ENCODE measurements around the gene EGFR.

EGFR gene

DNA sequence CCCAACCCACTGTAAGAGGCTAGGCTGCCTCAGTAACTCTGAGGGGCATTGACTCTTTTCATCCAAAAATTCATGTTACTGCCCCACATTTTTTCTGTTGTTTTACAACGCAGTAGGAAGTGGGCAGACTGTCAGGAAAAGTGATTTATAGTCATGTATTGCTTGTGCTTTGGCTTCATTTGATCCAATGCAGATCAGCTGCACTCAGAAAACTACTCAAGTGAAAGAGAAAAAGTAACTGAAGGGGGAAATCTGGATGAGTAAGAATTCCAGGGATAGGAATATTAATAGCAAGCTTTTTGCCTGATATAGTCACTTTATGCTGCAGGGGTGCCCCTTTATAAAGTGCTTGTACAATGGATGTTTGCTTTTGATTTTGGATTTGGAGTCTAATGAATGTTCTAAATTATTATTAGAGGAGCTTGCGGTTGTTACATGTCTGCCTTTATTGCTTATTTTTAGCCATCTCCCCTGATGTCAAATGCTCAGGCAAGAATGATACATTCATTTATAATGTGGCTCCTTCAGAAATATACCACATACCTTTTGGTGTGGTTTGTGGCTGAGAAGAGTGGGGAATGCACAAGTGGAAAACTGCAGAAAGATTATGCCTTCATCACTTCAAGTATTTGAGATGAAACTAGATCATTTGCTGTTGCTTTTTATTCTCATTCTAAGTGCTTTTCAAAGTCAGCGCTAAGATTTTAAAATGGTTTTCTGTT lies 86.1 kb downstream of the EGFR start:
- ChIA-PET CTCF (interaction anchor here (0.8 to 2.4 kb wide), 4 partner anchors 22 to 150 kb away, joined by 3 to 8 read pairs (median 4); no protein-coding TSS in a partner anchor), POLR2A (interaction anchor here (0.6 to 0.8 kb wide), 2 partner anchors 18 to 434 kb away, joined by 3 read pairs; no protein-coding TSS in a partner anchor)
- H3K4me3 ChIP-seq (ENCODE audit: low read depth, low read length), result no peak overlapping the region
- TF ChIP-seq, protein P1, sequence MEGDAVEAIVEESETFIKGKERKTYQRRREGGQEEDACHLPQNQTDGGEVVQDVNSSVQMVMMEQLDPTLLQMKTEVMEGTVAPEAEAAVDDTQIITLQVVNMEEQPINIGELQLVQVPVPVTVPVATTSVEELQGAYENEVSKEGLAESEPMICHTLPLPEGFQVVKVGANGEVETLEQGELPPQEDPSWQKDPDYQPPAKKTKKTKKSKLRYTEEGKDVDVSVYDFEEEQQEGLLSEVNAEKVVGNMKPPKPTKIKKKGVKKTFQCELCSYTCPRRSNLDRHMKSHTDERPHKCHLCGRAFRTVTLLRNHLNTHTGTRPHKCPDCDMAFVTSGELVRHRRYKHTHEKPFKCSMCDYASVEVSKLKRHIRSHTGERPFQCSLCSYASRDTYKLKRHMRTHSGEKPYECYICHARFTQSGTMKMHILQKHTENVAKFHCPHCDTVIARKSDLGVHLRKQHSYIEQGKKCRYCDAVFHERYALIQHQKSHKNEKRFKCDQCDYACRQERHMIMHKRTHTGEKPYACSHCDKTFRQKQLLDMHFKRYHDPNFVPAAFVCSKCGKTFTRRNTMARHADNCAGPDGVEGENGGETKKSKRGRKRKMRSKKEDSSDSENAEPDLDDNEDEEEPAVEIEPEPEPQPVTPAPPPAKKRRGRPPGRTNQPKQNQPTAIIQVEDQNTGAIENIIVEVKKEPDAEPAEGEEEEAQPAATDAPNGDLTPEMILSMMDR (IDR thresholded peaks at IDR 0.05; ENCODE audit: insufficient read depth, low read length, missing control alignments), result no peak
- DNase-seq (ENCODE audit: low read depth, low spot score), result no peak

DNA sequence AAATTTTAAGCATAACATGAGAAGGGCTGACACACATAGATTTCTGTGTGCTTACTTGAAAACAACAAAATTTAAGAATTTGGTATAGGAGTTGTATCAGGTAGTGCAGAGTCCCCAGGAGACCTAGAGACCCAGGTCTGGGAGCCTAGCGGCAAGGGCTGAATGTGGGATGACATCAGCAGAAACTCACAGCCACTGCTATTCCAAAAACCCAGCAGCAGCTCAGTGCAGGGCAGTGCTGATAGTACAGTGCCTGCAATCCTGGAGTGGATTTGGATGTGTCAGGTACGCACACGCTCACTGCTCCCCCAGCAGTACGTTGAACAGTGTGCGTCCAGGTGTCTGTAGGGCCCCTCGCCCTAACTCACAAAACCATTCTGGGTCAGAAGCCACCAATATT lies 87.1 kb downstream of the EGFR start:
- no peak for DNase-seq (ENCODE audit: low read depth, low spot score)
- TF ChIP-seq, protein P1 (IDR thresholded peaks at IDR 0.05; ENCODE audit: insufficient read depth, low read length, missing control alignments), result no peak
- POLR2A ChIA-PET, result no interaction called here
- H3K4me3 ChIP-seq (ENCODE audit: low read depth, low read length), result no peak overlapping the region
- CTCF ChIA-PET, result interaction anchor here (2.4 kb wide), 1 partner anchor 148 kb away, joined by 8 read pairs; no protein-coding TSS in a partner anchor

DNA sequence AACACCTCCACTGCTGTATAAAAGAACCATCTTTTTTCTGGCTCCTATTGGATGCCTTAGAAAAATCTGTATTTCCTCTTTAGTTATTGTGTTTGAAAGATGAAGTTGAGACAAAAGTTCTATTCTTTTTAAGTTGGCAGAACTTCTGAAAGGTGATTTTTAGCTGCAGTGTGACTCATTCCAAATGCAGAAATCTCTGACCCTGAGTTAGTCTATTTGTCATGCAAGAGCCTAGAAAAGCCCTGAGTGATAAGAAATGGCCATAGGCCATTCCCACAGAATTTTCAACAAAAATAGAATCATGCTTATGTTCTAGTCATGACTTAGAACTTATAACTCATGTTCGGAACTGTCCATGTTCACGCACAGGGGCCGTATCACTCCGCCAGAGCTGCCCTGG lies 89.1 kb downstream of the EGFR start:
- CTCF ChIA-PET, result interaction anchor here (1.2 kb wide), 1 partner anchor 147 kb away, joined by 3 read pairs; no protein-coding TSS in a partner anchor
- POLR2A ChIA-PET, result no interaction called here
- no peak overlapping the region for H3K4me3 ChIP-seq (ENCODE audit: low read depth, low read length)
- DNase-seq (ENCODE audit: low read depth, low spot score), result no peak
- TF ChIP-seq, protein P1 (IDR thresholded peaks at IDR 0.05; ENCODE audit: insufficient read depth, low read length, missing control alignments), result no peak

DNA sequence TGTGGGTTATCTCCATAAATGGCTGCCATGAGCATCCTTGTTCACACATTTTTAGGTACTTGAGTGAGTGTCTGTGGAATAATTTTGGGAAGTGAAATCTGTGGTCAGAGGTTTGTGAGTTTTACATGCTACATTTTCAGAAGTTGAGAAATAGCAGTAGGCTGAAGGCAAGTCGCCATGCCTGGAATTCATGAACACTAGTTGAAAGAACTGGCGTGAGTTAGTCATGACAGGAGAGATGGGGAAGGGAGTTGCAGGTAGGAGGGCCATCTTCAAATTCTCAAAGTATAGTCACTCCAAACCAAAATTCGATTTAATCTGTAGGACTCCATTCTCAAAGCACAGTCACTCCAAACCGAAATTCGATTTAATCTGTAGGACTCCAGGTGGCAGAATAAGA lies 89.6 kb downstream of the EGFR start:
- POLR2A ChIA-PET, result no interaction called here
- TF ChIP-seq, protein P1 (IDR thresholded peaks at IDR 0.05; ENCODE audit: insufficient read depth, low read length, missing control alignments), result no peak
- H3K4me3 ChIP-seq (ENCODE audit: low read depth, low read length), result no peak overlapping the region
- CTCF ChIA-PET, result interaction anchor here (1.0 to 1.2 kb wide), 2 partner anchors 146 to 148 kb away, joined by 3 read pairs; no protein-coding TSS in a partner anchor
- no peak for DNase-seq (ENCODE audit: low read depth, low spot score)

DNA sequence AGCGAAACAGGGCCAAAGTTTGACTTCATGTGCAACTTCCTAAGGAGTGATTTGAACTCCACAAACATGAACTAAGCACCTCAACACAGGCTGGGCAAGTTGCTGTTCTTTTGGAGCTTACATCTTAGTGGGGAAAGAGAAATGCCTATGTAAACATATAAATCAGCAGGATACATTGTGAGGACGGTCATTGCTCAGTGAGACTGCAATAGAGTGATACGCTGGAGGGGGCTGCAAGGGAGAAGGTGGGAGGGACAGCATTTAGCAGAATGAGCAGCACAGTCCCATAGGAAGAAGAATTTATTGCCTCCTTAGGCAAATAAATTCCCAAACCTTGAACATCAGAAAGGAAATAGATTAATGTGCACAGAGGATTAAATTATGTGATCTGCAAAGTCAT lies 90.0 kb downstream of the EGFR start:
- CTCF ChIA-PET, result interaction anchor here (1.0 to 1.3 kb wide), 2 partner anchors 147 to 335 kb away, joined by 3 to 4 read pairs; no protein-coding TSS in a partner anchor
- POLR2A ChIA-PET, result no interaction called here

More for the DNA sequence above, 90.0 kb downstream of the EGFR start:
- H3K4me3 ChIP-seq (ENCODE audit: low read depth, low read length), result no peak overlapping the region
- no peak for DNase-seq (ENCODE audit: low read depth, low spot score)
- TF ChIP-seq, protein P1 (IDR thresholded peaks at IDR 0.05; ENCODE audit: insufficient read depth, low read length, missing control alignments), result no peak
